Activated CD8-positive, alpha-beta memory T cell treated with anti-CD3 and anti-CD28 coated beads, Interleukin-2, amount 50 U/mL, for 1 hour (primary cell): ENCODE data around the gene REEP3.
"Not testable (repeated sequence)": the region's sequence is repeated elsewhere in the genome, so short reads cannot be mapped to it uniquely, and the experiment has no call there.

Experiments used
- DNase-seq: peaks from one replicate; pipeline ENCODE4 v3.0.0-alpha.2; 2020; ENCODE audit errors: extremely low read depth

Gene REEP3

GRCh38 chr10:63549810-63550209 lies 28.6 kb downstream of the REEP3 start:
- DNase-seq: no peak

- no peak for DNase-seq
Measured at GRCh38 chr10:63553031-63553430, 31.8 kb downstream of the REEP3 start.

- no peak for DNase-seq
Measured at GRCh38 chr10:63553473-63553872, 32.3 kb downstream of the REEP3 start.

GRCh38 chr10:63554657-63555056 lies 33.5 kb downstream of the REEP3 start:
- peak; percentile 23 for DNase-seq

- DNase-seq: no peak
Measured at GRCh38 chr10:63555330-63555729, 34.1 kb downstream of the REEP3 start.

GRCh38 chr10:63558132-63558784 lies 37.1 kb downstream of the REEP3 start:
- no peak for DNase-seq

GRCh38 chr10:63561341-63561740 lies 40.1 kb downstream of the REEP3 start:
- DNase-seq: no peak

- DNase-seq: no peak
Measured at GRCh38 chr10:63562391-63562790, 41.2 kb downstream of the REEP3 start.

- DNase-seq: no peak
Measured at GRCh38 chr10:63562857-63563256, 41.7 kb downstream of the REEP3 start.

- no peak for DNase-seq
Measured at GRCh38 chr10:63563623-63564022, 42.4 kb downstream of the REEP3 start.

- DNase-seq: not testable (repeated sequence)
Measured at GRCh38 chr10:63564731-63565130, 43.5 kb downstream of the REEP3 start.

- DNase-seq: no peak
Measured at GRCh38 chr10:63573068-63573697, 52.0 kb downstream of the REEP3 start.

- no peak for DNase-seq
Measured at GRCh38 chr10:63574011-63574410, 52.8 kb downstream of the REEP3 start.

- no peak for DNase-seq
Measured at GRCh38 chr10:63576501-63576900, 55.3 kb downstream of the REEP3 start.

GRCh38 chr10:63578501-63578900 lies 57.3 kb downstream of the REEP3 start:
- no peak for DNase-seq

GRCh38 chr10:63579371-63580014 lies 58.3 kb downstream of the REEP3 start:
- DNase-seq: no peak

- DNase-seq: no peak
Measured at GRCh38 chr10:63582690-63583089, 61.5 kb downstream of the REEP3 start.

- no peak for DNase-seq
Measured at GRCh38 chr10:63583397-63583796, 62.2 kb downstream of the REEP3 start.

- no peak for DNase-seq
Measured at GRCh38 chr10:63583909-63584724, 62.9 kb downstream of the REEP3 start.

GRCh38 chr10:63584725-63585035 lies 63.5 kb downstream of the REEP3 start:
- no peak for DNase-seq

- DNase-seq: no peak
Measured at GRCh38 chr10:63585041-63585440, 63.8 kb downstream of the REEP3 start.

GRCh38 chr10:63586043-63586442 lies 64.8 kb downstream of the REEP3 start:
- DNase-seq: no peak

- DNase-seq: no peak
Measured at GRCh38 chr10:63587191-63587590, 66.0 kb downstream of the REEP3 start.
